NCI-H2107 treated with DMSO at 0.1 percent for 48 hours (cell line): ENCODE results near the gene SDK2.
A peak's percentile ranks its signal among the peaks of the same experiment; 100 is the strongest.

Experiments used
- DNase-seq: peaks from one replicate; lab custom pipeline; 2025; ENCODE audit not compliant: unreplicated experiment; lab: John Stamatoyannopoulos, UW

Gene SDK2

GRCh38 chr17:73397856-73398540, 246.2 kb downstream of the SDK2 start:
- DNase-seq = no peak

- DNase-seq = no peak
These were observed 246.9 kb downstream of the SDK2 start for GRCh38 chr17:73397278-73397826.

DNA sequence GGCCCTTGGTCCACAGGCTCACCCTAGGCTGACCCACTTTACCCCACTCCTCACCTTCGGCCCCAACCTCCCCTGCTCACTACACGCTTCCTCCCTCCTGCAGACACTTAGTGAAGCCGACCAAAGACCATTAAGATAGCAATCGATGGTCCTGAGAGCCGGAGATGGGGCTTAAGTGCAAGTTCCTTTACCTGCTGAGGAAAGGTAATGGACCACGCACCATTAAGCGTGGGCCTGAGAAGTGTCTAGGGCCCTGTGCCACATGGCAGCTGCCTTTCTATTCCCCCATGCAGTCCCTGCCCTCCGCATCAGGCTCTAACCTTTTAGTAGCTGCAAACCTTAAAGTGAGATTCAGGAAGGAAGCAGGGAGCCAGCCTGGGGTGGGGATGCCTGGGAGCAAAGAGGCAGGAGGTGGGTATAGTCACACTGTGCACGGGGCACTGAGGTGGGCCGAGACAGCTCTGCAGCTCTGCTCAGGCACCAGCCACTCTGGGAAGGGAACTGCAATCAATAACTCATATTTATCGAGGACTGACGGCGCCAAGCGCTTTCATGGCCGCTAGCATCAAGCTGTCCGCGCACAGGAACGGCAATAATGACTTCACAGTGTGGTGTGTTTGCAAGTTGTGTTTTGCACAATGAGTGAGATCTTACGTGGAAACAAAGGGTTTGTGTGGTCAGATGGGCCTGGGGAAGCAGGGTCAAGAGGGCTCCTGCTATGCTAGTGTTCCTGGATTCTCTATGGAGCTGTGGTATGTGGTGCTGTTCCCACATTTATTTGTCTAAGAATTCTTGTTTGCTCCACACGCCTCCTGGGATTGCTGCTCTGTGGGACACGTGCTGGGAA, 247.6 kb downstream of the SDK2 start:
- DNase-seq = peak; percentile 12

DNA sequence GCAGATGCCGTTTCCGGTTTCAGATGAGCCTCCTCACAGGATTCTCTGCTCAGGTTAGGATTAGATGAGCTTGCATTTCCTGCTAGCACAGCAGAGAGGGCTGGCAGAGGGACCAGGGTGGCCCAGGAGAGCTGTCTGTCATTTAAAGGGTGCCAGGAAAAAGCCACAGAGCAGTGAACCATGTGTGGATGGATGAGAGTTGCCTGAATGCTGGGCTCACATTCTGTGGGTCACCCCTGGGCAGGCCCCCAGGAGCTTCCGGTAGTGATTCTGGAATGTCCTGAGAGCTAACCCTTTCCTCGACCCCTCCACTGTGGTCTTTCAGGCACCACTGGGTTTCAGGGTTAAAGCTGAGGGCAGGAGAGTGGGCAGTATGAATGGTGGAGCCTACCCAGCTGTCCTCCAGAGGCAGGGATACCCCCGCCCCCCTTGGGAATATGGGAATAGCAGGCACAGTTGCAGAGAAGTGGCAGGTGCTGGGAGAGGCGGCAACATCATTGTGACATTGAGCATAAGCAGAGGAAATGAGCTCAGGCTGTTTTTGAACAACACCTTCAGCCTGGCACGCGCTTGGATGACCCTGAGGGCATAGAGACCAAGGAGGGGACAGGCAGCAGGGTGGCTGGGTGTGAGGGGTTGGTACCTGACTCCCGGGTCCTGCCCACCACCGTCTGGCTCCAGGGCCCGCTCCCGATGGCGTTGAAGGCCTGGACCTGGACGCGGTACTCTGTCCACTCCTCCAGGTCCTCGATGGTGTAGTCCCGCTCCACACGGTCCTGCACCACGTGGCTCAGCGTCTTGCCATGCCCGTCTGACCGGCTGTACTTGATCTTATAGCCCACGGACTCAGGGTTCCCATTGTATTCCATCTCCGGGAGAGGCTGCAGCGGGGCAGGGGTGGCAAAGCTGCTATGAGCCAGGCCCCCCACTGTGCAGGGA, 249.5 kb downstream of the SDK2 start:
- peak; percentile 86 for DNase-seq

DNA sequence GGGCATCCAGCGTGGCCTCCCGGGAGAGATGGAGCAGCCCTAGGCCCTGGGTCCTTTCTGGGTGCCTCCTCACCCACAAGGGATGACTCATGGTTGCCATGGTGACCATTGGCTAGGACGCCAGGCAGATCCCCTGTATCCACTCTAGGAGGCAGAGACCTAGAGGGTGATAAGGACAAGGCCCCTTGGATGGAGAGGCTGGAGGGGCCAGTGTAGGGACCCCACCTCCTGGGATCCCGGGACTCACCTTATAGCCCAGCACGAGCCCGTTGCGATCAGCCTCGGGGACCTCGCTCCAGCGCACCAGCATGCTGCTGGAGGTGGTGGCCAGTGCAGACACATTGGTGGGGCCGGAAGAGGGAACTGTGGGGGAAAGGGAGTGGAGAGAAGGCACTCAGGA, 250.3 kb downstream of the SDK2 start:
- DNase-seq = no peak

GRCh38 chr17:73393381-73393780, 250.9 kb downstream of the SDK2 start:
- no peak for DNase-seq

DNA sequence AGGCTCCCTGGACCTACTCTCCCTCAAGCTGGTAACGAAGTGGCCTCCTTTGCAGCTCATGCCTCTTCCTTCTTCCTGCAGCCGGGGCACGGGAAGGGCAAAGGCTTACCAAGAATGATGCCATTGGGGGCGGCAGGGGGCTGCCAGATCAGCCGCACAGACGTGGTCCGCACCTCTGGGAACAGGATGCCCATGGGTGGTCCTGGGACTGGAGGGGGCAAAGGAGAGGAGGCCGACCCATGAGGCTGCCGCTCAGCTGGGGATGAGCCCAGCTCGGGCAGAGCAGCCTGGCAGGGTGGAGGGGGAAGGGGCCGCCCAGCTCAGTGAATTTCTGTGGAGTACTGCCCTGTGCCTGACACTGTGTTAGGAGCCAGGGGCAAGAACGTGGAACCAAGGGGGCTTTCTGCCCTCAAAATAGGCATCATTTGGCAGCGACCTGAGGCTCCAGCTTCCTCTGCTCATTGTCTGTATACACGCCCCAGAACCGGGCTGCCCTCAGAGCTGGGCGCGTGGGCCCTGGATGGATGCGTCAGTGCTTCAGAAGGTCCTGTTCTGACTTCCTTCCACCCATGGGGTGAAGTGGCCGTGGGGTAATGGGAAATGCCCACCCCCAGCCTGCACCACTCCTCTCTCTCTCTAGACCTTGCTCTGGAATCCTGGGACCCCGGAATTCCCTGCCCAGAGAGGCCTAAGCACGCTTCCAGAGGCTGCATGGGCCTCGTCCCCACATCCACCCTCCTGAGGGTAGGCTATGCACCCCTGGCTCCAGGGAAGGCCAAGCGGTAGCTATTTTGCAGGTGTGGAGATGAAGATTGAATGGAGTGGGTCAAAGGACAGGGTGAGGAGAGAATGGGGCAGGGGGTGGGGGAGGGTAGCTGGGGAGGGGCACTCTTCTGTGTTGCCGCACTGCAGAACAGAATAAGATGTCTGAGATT, 252.6 kb downstream of the SDK2 start:
- no peak for DNase-seq

DNA sequence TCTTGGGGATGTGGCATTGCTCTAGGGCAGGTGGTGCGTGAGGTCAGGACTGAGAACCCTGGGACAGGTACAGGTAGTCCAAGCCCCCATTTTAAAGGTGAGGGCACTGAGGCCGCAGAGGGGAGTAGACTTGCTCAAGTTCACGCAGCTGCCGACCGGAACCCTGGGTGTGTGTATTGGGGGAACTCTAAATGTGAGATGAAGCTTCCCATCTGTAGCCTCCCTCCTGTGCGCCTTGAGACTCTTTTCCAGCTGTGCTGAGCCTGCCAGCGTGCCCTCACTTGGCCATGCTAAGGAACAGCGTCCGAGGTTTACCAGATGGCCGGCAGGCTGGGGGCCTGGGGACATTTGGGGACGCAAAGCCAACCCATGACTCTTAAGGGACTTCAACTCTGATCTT, 253.4 kb downstream of the SDK2 start:
- no peak for DNase-seq

GRCh38 chr17:73390221-73390620, 254.0 kb downstream of the SDK2 start:
- DNase-seq = no peak

DNA sequence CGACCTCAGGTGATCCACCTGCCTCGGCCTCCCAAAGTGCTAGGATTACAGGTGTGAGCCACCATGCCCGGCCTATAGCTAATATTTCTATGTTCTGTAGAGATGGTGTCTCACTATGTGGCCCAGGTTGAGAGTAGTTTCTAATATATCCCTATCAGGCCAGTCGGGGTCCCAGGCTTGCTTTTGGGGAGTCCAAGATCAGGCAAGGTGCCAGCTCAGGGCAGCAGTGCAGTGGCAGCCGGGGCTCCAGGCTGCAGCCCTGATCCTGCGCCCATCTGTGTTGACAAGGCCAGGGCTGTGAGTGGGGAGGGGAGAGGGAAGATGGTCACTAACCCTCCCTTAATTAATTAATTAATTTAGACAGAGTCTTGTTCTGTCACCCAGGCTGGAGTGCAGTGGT, 254.8 kb downstream of the SDK2 start:
- DNase-seq = no peak

GRCh38 chr17:73388578-73388905, 255.7 kb downstream of the SDK2 start:
- DNase-seq = no peak

DNA sequence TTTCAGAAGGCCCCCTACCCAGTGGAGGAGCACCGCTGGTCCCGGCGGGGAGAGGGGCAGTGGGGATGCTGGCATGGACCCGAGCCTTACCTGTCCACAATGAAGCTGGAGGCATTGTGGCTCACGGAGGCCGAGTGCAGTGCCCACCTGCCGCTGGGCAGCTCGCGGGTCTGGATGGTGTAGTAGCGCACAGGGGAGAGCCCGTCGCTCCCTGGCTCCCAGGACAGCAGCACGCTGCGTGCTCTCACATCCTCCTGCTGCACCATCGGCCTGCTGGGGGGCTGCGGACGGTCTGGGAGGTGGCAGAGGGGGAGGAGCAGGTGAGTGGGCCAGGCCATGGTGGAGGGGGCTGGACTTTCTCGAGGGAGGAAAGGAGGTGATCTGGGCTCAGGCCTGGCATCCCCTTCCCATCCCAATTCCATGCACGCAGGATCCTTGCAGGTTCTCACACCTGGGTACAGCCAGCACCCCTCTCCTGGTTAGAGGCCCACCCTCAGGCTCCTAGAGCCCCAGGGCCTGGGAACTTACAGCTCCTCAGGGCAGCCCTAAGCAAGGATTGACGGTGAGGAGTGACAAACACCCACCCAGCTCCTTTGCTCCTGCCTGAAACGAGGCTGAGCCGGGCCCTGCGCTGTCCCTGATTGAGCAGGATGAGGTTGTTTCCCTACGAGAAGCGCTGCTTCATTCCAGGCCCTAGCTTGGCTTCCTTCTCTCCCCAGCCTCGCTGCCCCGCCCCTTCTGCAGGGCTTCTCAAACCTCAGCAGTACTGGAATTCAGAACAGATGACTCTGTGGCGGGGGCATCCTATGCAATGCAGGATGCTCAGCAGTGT, 256.3 kb downstream of the SDK2 start:
- no peak for DNase-seq

DNA sequence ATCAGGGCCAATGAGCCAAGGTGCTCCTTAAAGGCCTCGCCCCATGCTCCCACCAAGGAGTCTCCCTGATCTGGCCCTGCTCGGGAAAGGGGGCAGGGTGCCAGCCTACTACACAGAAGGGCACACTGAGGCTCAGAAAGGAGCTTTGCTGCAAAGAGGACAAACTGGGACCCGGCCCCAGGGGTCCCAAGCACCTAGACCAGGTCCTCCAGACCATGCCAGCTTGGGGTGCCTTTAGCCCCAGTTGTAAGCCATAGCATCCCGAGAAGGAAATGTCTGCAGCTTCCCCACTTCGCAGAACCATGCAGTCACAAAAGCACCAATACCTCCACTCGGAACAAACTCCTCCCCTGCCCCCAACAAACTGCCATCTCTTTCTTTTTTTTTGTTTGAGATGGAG, 257.7 kb downstream of the SDK2 start:
- DNase-seq = no peak

GRCh38 chr17:73384926-73385325, 259.3 kb downstream of the SDK2 start:
- DNase-seq = no peak

DNA sequence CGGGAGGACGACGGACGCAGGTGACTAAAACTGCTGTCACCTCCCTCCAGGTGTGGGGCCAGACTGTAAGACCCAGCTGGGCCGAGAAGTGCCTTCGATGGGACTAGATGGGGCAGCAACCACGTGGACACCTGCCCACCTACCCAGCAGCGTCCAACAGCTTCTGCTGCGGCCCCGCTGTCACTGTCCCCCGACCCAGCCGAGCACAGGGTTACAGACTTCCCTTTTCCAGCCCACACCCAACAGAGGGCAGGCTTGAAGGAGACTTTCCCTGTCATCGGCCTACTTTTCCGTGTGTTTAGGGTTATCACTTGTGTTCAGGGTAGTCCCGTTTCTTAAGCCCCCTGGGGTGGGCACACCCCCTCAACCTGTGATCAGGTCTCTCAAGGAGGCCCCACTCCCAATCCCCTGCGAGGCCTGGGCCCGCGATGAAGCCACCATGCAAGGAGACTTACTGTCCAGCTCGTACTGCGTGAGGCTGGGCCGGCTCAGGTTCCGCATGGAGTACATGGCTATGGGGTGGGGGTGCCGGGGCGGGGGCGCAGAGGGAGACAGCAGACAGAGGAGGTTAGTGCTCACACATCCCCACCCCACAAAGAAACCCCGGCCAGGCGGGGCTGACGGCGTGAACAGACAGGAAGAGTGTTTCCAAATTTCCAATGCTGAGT, 263.7 kb downstream of the SDK2 start:
- no peak for DNase-seq

DNA sequence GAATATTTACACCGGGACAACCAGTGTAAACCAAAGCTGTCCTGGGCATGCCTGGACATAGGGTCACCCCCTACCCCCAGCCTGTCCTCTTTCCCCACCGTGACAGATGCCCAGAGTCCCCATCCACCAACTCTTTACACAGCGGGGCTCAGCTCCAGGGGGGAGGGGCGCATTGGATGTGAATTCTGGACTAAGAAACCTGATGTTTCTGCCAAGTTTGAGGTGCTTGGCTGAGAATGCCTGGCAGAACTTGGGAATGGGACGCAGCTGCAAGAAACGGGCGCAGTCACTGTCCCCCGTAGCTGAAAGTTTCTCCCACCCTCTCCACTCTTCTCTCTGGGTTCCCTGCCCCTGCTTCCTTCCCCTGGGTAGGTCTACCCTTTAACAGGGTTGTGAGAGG, 264.4 kb downstream of the SDK2 start:
- DNase-seq = no peak

DNA sequence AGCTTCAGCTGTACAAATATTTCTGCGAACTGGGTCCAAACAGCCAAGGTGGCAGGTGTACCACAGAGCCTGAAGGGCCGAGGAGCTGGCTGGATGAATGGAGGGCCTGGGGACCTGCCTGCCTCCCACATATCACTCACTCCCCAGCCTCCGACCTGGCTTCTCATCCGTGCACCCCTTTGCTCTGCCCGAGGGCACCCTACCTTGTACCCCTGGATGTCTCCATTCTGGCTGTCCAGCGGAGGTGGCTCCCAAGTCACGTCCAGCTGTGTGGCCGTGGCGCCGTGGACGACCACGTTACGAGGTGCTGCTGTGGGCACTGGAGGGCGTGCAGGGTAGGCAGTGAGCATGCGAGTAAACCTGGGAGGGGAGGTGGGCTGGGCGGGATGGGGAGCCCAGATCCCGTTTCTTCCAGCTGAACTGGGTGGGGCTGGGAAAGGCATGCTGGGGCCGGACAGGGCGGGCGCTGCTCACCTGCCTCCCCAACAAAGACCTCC, 265.2 kb downstream of the SDK2 start:
- no peak for DNase-seq

- no peak for DNase-seq
These were observed 267.6 kb downstream of the SDK2 start for GRCh38 chr17:73376636-73377035.

DNA sequence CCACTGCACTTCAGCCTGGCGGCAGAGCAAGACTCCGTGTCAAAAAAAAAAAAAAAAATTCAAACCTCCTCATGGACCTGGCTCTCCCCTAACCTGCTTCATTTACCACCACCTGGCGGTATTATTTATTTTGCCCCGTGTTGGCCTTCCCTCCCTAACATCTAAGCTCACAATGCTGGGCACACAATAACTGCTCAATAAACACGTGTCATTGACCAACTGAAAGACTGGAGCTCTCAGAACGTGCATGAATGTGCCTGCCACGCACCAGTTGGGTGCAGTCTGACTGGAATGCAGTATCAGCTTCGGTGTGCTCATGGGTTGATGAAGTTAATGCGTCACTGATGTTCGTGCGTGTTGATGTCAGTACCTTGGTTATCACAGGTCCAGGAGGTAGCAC, 268.1 kb downstream of the SDK2 start:
- DNase-seq = no peak
